Activated naive CD8-positive, alpha-beta T cell (primary cell): ENCODE measurements around the gene SEMA7A.
A peak's percentile ranks its signal among the peaks of the same experiment; 100 is the strongest.
"Not testable (repeated sequence)": the region's sequence is repeated elsewhere in the genome, so short reads cannot be mapped to it uniquely, and the experiment has no call there.

Source experiments
- H3K27ac Mint-ChIP-seq: one replicate; pipeline ENCODE4 v1.8.0; 2021; ENCODE audit warnings: mixed read lengths
- H3K27me3 Mint-ChIP-seq: one replicate; pipeline ENCODE4 v1.8.0; 2021; ENCODE audit warnings: mixed read lengths
- H3K36me3 Mint-ChIP-seq: one replicate; pipeline ENCODE4 v1.8.0; 2021; ENCODE audit warnings: mixed read lengths
- H3K4me1 Mint-ChIP-seq: one replicate; pipeline ENCODE4 v1.8.0; 2021; ENCODE audit warnings: low read depth, mixed read lengths
- H3K4me3 Mint-ChIP-seq: one replicate; pipeline ENCODE4 v1.8.0; 2021; ENCODE audit warnings: mild to moderate bottlenecking, mixed read lengths
- H3K9me3 Mint-ChIP-seq: one replicate; pipeline ENCODE4 v1.8.0; 2021; ENCODE audit warnings: low read depth, mixed read lengths

Gene SEMA7A

DNA sequence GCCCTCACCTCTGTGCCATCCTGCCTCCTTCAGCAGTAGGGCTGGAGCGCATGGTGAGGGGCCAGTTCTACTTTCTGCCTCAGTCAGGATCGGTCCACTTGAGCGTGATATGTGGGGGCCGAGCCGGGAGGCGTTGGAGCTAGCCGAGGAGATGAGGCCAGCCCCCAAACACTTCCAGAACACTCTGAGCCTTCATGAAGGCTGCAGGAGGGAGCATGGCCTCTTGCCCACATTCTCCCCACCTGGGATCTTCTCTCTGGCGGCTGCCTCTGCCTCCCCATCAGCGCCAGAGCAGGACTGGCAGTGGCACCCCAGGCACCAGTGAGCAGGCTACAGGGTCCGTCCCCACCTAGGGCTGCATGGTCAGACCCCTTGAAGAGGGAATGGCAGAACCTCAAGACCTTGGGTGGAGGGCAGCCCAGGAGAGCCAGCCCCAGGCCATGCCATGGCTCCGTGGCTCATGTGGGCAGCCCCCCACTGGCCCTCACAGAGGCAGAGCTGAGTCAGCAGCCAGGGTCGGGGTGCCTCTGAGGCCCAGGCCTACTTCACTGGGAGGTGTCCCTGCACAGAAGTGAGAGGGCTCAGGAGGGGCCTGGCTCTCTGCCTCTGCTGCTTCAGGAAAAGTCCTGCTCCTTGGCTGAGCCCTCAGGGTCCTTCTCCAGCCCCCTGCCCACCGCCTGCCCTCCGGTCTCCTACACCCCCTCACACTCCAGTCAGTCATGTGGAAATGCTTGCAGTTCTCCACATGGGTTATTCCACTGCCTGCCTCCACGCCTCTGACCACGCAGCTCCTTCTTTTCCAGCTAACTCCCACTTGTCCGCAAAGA lies 38.2 kb downstream of the SEMA7A start:
- Mint-ChIP-seq H3K27me3 (no peaks in the 10 kb centered on the region), H3K27ac (peak overlapping the region; percentile 97), H3K9me3 (no peaks in the 10 kb centered on the region), H3K36me3 (no peaks in the 10 kb centered on the region), H3K4me3 (peak overlapping the region; percentile 40), H3K4me1 (peaks cover 92% of the 10 kb centered on the region)

GRCh38 chr15:74394090-74394846 lies 39.5 kb downstream of the SEMA7A start:
- H3K27me3 Mint-ChIP-seq = no peaks in the 10 kb centered on the region
- peak overlapping the region; percentile 76 for H3K27ac Mint-ChIP-seq
- H3K4me3 Mint-ChIP-seq = no peak overlapping the region
- no peaks in the 10 kb centered on the region for H3K9me3 Mint-ChIP-seq
- peaks cover 87% of the 10 kb centered on the region for H3K4me1 Mint-ChIP-seq
- H3K36me3 Mint-ChIP-seq = no peaks in the 10 kb centered on the region

DNA sequence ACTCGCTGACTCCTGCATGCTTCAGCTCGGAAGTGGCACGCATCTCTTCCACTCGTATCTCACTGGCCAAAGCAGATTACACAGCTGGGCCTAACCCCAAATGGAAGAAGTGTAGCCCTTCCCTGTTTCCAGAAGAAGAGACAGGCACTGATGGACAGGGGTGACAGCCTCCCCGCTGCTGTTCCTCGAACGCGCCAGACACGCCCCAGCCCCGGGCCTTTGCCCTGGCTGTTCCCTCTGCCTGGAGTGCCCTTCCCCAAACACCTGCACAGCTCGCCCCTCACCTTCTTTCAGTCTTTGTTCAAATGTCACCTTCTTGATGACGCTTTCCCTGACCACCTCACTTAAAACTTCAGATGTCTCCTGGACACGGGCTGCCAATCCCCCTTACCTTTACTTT lies 40.3 kb downstream of the SEMA7A start:
- peaks cover 82% of the 10 kb centered on the region for H3K4me1 Mint-ChIP-seq
- H3K4me3 Mint-ChIP-seq = no peak overlapping the region
- H3K36me3 Mint-ChIP-seq = no peaks in the 10 kb centered on the region
- H3K9me3 Mint-ChIP-seq = no peaks in the 10 kb centered on the region
- no peaks in the 10 kb centered on the region for H3K27me3 Mint-ChIP-seq
- H3K27ac Mint-ChIP-seq = peak overlapping the region; percentile 76

GRCh38 chr15:74392902-74393301 lies 40.9 kb downstream of the SEMA7A start:
- Mint-ChIP-seq H3K4me1 (peaks cover 76% of the 10 kb centered on the region), H3K4me3 (peak overlapping the region; percentile 32), H3K27me3 (no peaks in the 10 kb centered on the region), H3K27ac (peak overlapping the region; percentile 66), H3K9me3 (no peaks in the 10 kb centered on the region), H3K36me3 (no peaks in the 10 kb centered on the region)

GRCh38 chr15:74392451-74392830 lies 41.3 kb downstream of the SEMA7A start:
- no peaks in the 10 kb centered on the region for H3K9me3 Mint-ChIP-seq
- H3K27ac Mint-ChIP-seq = peak overlapping the region; percentile 86
- H3K4me1 Mint-ChIP-seq = peaks cover 72% of the 10 kb centered on the region
- no peaks in the 10 kb centered on the region for H3K27me3 Mint-ChIP-seq
- no peaks in the 10 kb centered on the region for H3K36me3 Mint-ChIP-seq
- peak overlapping the region; percentile 17 for H3K4me3 Mint-ChIP-seq

DNA sequence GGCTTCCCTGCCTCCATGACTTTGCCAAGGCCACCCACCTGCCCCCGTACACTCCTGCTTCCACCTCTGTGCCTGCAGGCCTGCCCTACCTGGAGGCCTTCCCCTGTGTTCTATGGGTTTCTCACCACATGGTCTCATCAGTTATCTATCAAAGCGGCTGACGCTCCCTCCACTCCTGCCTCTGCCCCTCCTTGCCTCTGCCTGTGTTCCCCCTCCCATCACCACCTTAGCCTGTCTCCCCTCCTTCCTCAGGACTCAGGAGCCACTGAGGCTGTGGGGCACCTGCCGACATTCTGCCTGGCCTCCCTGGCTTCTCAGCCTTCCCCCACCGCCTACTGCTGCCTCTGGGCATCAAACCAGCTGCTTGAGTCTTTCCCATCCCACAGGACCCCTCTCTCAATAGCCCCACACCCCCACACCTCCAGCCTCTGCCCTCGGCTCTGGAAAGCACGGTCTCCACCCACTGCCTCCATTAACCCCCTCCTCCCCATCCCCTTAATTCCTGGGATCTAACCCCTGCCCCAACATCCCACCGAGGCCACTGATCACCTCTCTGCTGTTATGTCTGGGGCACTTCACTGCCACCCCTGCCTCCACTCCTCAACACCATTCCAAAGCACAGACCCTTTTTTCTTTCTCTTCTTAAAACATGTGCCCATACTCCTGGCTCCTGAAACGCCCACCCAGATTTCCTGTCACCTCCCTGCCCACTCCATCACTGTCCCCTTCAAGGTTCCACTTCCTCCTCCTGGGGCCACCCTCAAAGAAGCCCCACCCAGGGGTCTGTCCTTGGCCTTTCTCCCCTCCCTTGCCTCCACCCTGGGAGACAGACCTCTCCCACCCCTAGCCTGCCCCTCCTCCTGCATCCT lies 41.9 kb downstream of the SEMA7A start:
- peaks cover 68% of the 10 kb centered on the region for H3K4me1 Mint-ChIP-seq
- H3K4me3 Mint-ChIP-seq = peak overlapping the region; percentile 54
- peak overlapping the region; percentile 86 for H3K27ac Mint-ChIP-seq
- no peaks in the 10 kb centered on the region for H3K27me3 Mint-ChIP-seq
- H3K36me3 Mint-ChIP-seq = no peaks in the 10 kb centered on the region
- H3K9me3 Mint-ChIP-seq = no peaks in the 10 kb centered on the region

GRCh38 chr15:74390647-74391288 lies 43.0 kb downstream of the SEMA7A start:
- peak overlapping the region; percentile 46 for H3K4me3 Mint-ChIP-seq
- no peaks in the 10 kb centered on the region for H3K36me3 Mint-ChIP-seq
- no peaks in the 10 kb centered on the region for H3K27me3 Mint-ChIP-seq
- no peaks in the 10 kb centered on the region for H3K9me3 Mint-ChIP-seq
- H3K4me1 Mint-ChIP-seq = peaks cover 63% of the 10 kb centered on the region
- H3K27ac Mint-ChIP-seq = peak overlapping the region; percentile 88

DNA sequence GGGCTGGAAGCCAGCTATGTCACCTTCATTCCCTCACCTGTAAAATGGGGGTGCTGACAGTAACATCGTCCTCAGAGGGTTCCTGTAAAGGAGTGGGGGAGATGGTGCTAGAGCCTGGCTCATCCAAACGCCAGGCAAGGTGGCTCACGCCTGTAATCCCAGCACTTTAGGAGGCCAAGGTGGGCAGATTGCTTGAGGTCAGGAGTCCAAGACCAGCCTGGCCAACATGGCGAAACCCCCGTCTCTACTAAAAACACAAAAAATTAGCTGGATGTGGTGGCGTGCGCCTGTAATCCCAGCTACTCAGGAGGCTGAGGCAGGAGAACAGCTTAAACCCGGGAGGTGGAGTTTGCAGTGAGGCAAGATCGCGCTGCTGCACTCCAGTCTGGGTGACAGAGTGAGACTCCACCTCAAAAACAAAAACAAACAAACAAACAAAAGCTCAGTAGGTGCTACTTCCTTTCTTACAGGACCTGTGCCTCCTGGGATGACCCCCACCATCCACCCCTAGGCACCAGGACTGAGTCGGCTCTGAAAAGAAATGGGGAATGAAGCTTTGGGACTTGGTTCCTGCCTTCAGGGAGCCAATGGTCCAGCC lies 43.6 kb downstream of the SEMA7A start:
- peaks cover 64% of the 10 kb centered on the region for H3K4me1 Mint-ChIP-seq
- H3K36me3 Mint-ChIP-seq, H3K27me3 Mint-ChIP-seq: not testable (repeated sequence)

GRCh38 chr15:74389241-74390048 lies 44.3 kb downstream of the SEMA7A start:
- Mint-ChIP-seq H3K27me3 (no peaks in the 10 kb centered on the region), H3K9me3 (no peaks in the 10 kb centered on the region), H3K4me1 (peaks cover 66% of the 10 kb centered on the region), H3K36me3 (no peaks in the 10 kb centered on the region), H3K27ac (peak overlapping the region; percentile 82), H3K4me3 (no peak overlapping the region)

More for the DNA sequence above, 43.6 kb downstream of the SEMA7A start:
- peak overlapping the region; percentile 88 for H3K27ac Mint-ChIP-seq
- not testable (repeated sequence) for H3K9me3 Mint-ChIP-seq, H3K4me3 Mint-ChIP-seq

- no peak overlapping the region for H3K4me3 Mint-ChIP-seq
- no peaks in the 10 kb centered on the region for H3K9me3 Mint-ChIP-seq
- peak overlapping the region; percentile 82 for H3K27ac Mint-ChIP-seq
- peaks cover 66% of the 10 kb centered on the region for H3K4me1 Mint-ChIP-seq
- no peaks in the 10 kb centered on the region for H3K36me3 Mint-ChIP-seq
- no peaks in the 10 kb centered on the region for H3K27me3 Mint-ChIP-seq
Measured at GRCh38 chr15:74388363-74388951, 45.3 kb downstream of the SEMA7A start.

DNA sequence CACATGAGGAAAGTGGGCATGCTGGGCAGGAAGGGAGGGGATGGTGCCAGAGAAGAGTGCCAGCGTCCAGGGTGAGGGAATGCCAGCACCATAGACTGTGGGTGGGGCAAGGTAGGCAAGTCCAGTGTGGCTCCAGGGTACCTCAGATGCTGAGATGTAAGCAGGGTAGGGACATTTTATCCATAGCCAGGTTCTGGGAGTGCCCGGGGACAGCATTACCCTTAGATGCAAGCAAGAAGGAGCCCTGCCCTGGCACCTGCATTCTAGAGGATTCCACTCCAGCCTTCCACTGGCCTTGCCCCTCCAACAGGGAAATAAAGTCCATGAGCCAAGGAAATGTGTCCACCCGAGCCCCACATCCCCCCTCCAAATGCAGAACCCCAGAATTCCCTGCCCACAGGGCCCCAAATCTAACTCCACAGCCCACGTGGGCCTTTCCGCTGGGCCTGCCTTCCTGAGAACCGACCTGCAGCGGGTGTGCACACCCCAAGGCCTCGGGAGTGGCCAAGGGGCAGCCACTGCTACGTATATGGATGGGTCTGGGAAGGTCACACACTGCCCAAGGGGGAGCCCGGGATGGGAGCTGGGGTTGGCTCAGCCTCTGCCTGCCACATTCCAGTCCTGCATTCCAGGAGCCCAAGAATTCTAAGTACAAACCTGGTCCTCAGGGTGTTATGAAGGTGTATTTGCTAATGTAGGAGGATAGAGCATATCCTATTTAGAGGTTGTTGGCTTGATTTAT lies 46.0 kb downstream of the SEMA7A start:
- H3K4me1 Mint-ChIP-seq = peaks cover 65% of the 10 kb centered on the region
- H3K27ac Mint-ChIP-seq = peak overlapping the region; percentile 34
- no peaks in the 10 kb centered on the region for H3K9me3 Mint-ChIP-seq
- H3K4me3 Mint-ChIP-seq = no peak overlapping the region
- H3K27me3 Mint-ChIP-seq = no peaks in the 10 kb centered on the region
- H3K36me3 Mint-ChIP-seq = no peaks in the 10 kb centered on the region

- H3K9me3 Mint-ChIP-seq = no peaks in the 10 kb centered on the region
- H3K27me3 Mint-ChIP-seq = no peaks in the 10 kb centered on the region
- no peak overlapping the region for H3K27ac Mint-ChIP-seq
- peaks cover 66% of the 10 kb centered on the region for H3K4me1 Mint-ChIP-seq
- no peak overlapping the region for H3K4me3 Mint-ChIP-seq
- H3K36me3 Mint-ChIP-seq = no peaks in the 10 kb centered on the region
Measured at GRCh38 chr15:74387141-74387541, 46.6 kb downstream of the SEMA7A start.
